ENCODE measurements around the gene USP36.

The USP36 gene

GRCh38 chr17:78818152-78818846 lies 22.3 kb downstream of the USP36 start:
- Histone ChIP-seq H3K4me1 (ENCODE audit: control insufficient read depth, insufficient read depth, low read length) (peaks cover 3% of the 10 kb centered on the region), H3K36me3 (ENCODE audit: control insufficient read depth, insufficient read depth, low read length) (peaks cover 56% of the 10 kb centered on the region), H3K4me3 (ENCODE audit: insufficient read depth, low read depth, low read length) (no peak overlapping the region), H3K9me3 (ENCODE audit: control insufficient read depth, low read length) (no peaks in the 10 kb centered on the region), H3K27me3 (ENCODE audit: control insufficient read depth, insufficient read depth, low read length, poor library complexity, severe bottlenecking) (no peaks in the 10 kb centered on the region), H3K27ac (ENCODE audit: insufficient read depth, low read depth, low read length, poor library complexity, severe bottlenecking) (no peak overlapping the region)
- 94 to 95% methylated on average over 19 of the region's 19 CpGs for WGBS, 2 experiments

GRCh38 chr17:78817123-78817522 lies 23.5 kb downstream of the USP36 start:
- Histone ChIP-seq H3K4me1 (ENCODE audit: control insufficient read depth, insufficient read depth, low read length) (no peaks in the 10 kb centered on the region), H3K27ac (ENCODE audit: insufficient read depth, low read depth, low read length, poor library complexity, severe bottlenecking) (no peak overlapping the region), H3K36me3 (ENCODE audit: control insufficient read depth, insufficient read depth, low read length) (peaks cover 63% of the 10 kb centered on the region), H3K27me3 (ENCODE audit: control insufficient read depth, insufficient read depth, low read length, poor library complexity, severe bottlenecking) (no peaks in the 10 kb centered on the region), H3K4me3 (ENCODE audit: insufficient read depth, low read depth, low read length) (no peak overlapping the region), H3K9me3 (ENCODE audit: control insufficient read depth, low read length) (no peaks in the 10 kb centered on the region)
- 93% methylated on average over 6 of the region's 6 CpGs for WGBS, 2 experiments

GRCh38 chr17:78815696-78816095 lies 24.9 kb downstream of the USP36 start:
- WGBS, 2 experiments = 87 to 88% methylated on average over 7 of the region's 7 CpGs
- peaks cover 70% of the 10 kb centered on the region for H3K36me3 ChIP-seq (ENCODE audit: control insufficient read depth, insufficient read depth, low read length)
- H3K27ac ChIP-seq (ENCODE audit: insufficient read depth, low read depth, low read length, poor library complexity, severe bottlenecking) = no peak overlapping the region

GRCh38 chr17:78812855-78813254 lies 27.8 kb downstream of the USP36 start:
- H3K4me1 ChIP-seq (ENCODE audit: control insufficient read depth, insufficient read depth, low read length) = no peaks in the 10 kb centered on the region
- no peaks in the 10 kb centered on the region for H3K27me3 ChIP-seq (ENCODE audit: control insufficient read depth, insufficient read depth, low read length, poor library complexity, severe bottlenecking)
- no peak overlapping the region for H3K4me3 ChIP-seq (ENCODE audit: insufficient read depth, low read depth, low read length)
- WGBS, 2 experiments = 92 to 95% methylated on average over 8 of the region's 8 CpGs
- H3K36me3 ChIP-seq (ENCODE audit: control insufficient read depth, insufficient read depth, low read length) = peaks cover 59% of the 10 kb centered on the region
- H3K9me3 ChIP-seq (ENCODE audit: control insufficient read depth, low read length) = no peaks in the 10 kb centered on the region
- H3K27ac ChIP-seq (ENCODE audit: insufficient read depth, low read depth, low read length, poor library complexity, severe bottlenecking) = no peak overlapping the region

More at GRCh38 chr17:78815696-78816095, 24.9 kb downstream of the USP36 start:
- no peak overlapping the region for H3K4me3 ChIP-seq (ENCODE audit: insufficient read depth, low read depth, low read length)
- H3K4me1 ChIP-seq (ENCODE audit: control insufficient read depth, insufficient read depth, low read length) = no peaks in the 10 kb centered on the region
- no peaks in the 10 kb centered on the region for H3K27me3 ChIP-seq (ENCODE audit: control insufficient read depth, insufficient read depth, low read length, poor library complexity, severe bottlenecking)
- no peaks in the 10 kb centered on the region for H3K9me3 ChIP-seq (ENCODE audit: control insufficient read depth, low read length)

- WGBS, 2 experiments = 95 to 96% methylated on average over 3 of the region's 4 CpGs
- no peak overlapping the region for H3K4me3 ChIP-seq (ENCODE audit: insufficient read depth, low read depth, low read length)
- H3K27ac ChIP-seq (ENCODE audit: insufficient read depth, low read depth, low read length, poor library complexity, severe bottlenecking) = no peak overlapping the region
- no peaks in the 10 kb centered on the region for H3K9me3 ChIP-seq (ENCODE audit: control insufficient read depth, low read length)
- peaks cover 48% of the 10 kb centered on the region for H3K36me3 ChIP-seq (ENCODE audit: control insufficient read depth, insufficient read depth, low read length)
- H3K4me1 ChIP-seq (ENCODE audit: control insufficient read depth, insufficient read depth, low read length) = no peaks in the 10 kb centered on the region
- no peaks in the 10 kb centered on the region for H3K27me3 ChIP-seq (ENCODE audit: control insufficient read depth, insufficient read depth, low read length, poor library complexity, severe bottlenecking)
Measured at GRCh38 chr17:78808163-78808562, 32.5 kb downstream of the USP36 start.

GRCh38 chr17:78806451-78806850 lies 34.2 kb downstream of the USP36 start:
- Histone ChIP-seq H3K36me3 (ENCODE audit: control insufficient read depth, insufficient read depth, low read length) (peaks cover 38% of the 10 kb centered on the region), H3K27me3 (ENCODE audit: control insufficient read depth, insufficient read depth, low read length, poor library complexity, severe bottlenecking) (no peaks in the 10 kb centered on the region)
- WGBS, 2 experiments = 85 to 91% methylated on average over 9 of the region's 9 CpGs

GRCh38 chr17:78805301-78805700 lies 35.3 kb downstream of the USP36 start:
- H3K4me1 ChIP-seq (ENCODE audit: control insufficient read depth, insufficient read depth, low read length) = no peaks in the 10 kb centered on the region
- H3K36me3 ChIP-seq (ENCODE audit: control insufficient read depth, insufficient read depth, low read length) = peaks cover 33% of the 10 kb centered on the region
- H3K4me3 ChIP-seq (ENCODE audit: insufficient read depth, low read depth, low read length) = no peak overlapping the region
- no peaks in the 10 kb centered on the region for H3K27me3 ChIP-seq (ENCODE audit: control insufficient read depth, insufficient read depth, low read length, poor library complexity, severe bottlenecking)
- 94 to 96% methylated on average over 14 of the region's 14 CpGs for whole genome bisulfite sequencing, 2 experiments
- no peak overlapping the region for H3K27ac ChIP-seq (ENCODE audit: insufficient read depth, low read depth, low read length, poor library complexity, severe bottlenecking)
- H3K9me3 ChIP-seq (ENCODE audit: control insufficient read depth, low read length) = no peaks in the 10 kb centered on the region

More at GRCh38 chr17:78806451-78806850, 34.2 kb downstream of the USP36 start:
- Histone ChIP-seq H3K27ac (ENCODE audit: insufficient read depth, low read depth, low read length, poor library complexity, severe bottlenecking) (no peak overlapping the region), H3K9me3 (ENCODE audit: control insufficient read depth, low read length) (no peaks in the 10 kb centered on the region), H3K4me3 (ENCODE audit: insufficient read depth, low read depth, low read length) (no peak overlapping the region), H3K4me1 (ENCODE audit: control insufficient read depth, insufficient read depth, low read length) (no peaks in the 10 kb centered on the region)

GRCh38 chr17:78804777-78805176 lies 35.8 kb downstream of the USP36 start:
- 96 to 97% methylated on average over 11 of the region's 11 CpGs for WGBS, 2 experiments
- no peaks in the 10 kb centered on the region for H3K4me1 ChIP-seq (ENCODE audit: control insufficient read depth, insufficient read depth, low read length)
- no peaks in the 10 kb centered on the region for H3K9me3 ChIP-seq (ENCODE audit: control insufficient read depth, low read length)
- peaks cover 28% of the 10 kb centered on the region for H3K36me3 ChIP-seq (ENCODE audit: control insufficient read depth, insufficient read depth, low read length)
- no peaks in the 10 kb centered on the region for H3K27me3 ChIP-seq (ENCODE audit: control insufficient read depth, insufficient read depth, low read length, poor library complexity, severe bottlenecking)
- no peak overlapping the region for H3K4me3 ChIP-seq (ENCODE audit: insufficient read depth, low read depth, low read length)
- no peak overlapping the region for H3K27ac ChIP-seq (ENCODE audit: insufficient read depth, low read depth, low read length, poor library complexity, severe bottlenecking)

GRCh38 chr17:78803186-78803845 lies 37.3 kb downstream of the USP36 start:
- H3K27me3 ChIP-seq (ENCODE audit: control insufficient read depth, insufficient read depth, low read length, poor library complexity, severe bottlenecking) = no peaks in the 10 kb centered on the region
- no peaks in the 10 kb centered on the region for H3K9me3 ChIP-seq (ENCODE audit: control insufficient read depth, low read length)
- WGBS, 2 experiments = 93 to 94% methylated on average over 21 of the region's 21 CpGs
- H3K27ac ChIP-seq (ENCODE audit: insufficient read depth, low read depth, low read length, poor library complexity, severe bottlenecking) = no peak overlapping the region
- H3K4me3 ChIP-seq (ENCODE audit: insufficient read depth, low read depth, low read length) = no peak overlapping the region
- peaks cover 23% of the 10 kb centered on the region for H3K36me3 ChIP-seq (ENCODE audit: control insufficient read depth, insufficient read depth, low read length)
- H3K4me1 ChIP-seq (ENCODE audit: control insufficient read depth, insufficient read depth, low read length) = no peaks in the 10 kb centered on the region

- Histone ChIP-seq H3K9me3 (ENCODE audit: control insufficient read depth, low read length) (no peaks in the 10 kb centered on the region), H3K4me3 (ENCODE audit: insufficient read depth, low read depth, low read length) (no peak overlapping the region), H3K4me1 (ENCODE audit: control insufficient read depth, insufficient read depth, low read length) (no peaks in the 10 kb centered on the region), H3K27ac (ENCODE audit: insufficient read depth, low read depth, low read length, poor library complexity, severe bottlenecking) (no peak overlapping the region), H3K36me3 (ENCODE audit: control insufficient read depth, insufficient read depth, low read length) (peaks cover 27% of the 10 kb centered on the region), H3K27me3 (ENCODE audit: control insufficient read depth, insufficient read depth, low read length, poor library complexity, severe bottlenecking) (no peaks in the 10 kb centered on the region)
- 96% methylated on average over 14 of the region's 14 CpGs for WGBS, 2 experiments
Measured at GRCh38 chr17:78802459-78802858, 38.2 kb downstream of the USP36 start.
